AG04450 (cell line): ENCODE results near the gene TEX28. TPM values are rescaled to one million over a fixed set of nuclear protein-coding genes. Genes with fewer than 3 reads are reported as not detected.
"Not testable (repeated sequence)": the region's sequence is repeated elsewhere in the genome, so short reads cannot be mapped to it uniquely, and the experiment has no call there.

Source experiments
- CTCF ChIA-PET: fragments of 300-600, 350-600 bp; formaldehyde crosslinking; extraction: SDS; loops from one replicate; lab custom pipeline; 2022; ENCODE audit warnings: antibody characterized with exemption, inconsistent platforms; lab: Charles Lee
- POLR2A ChIA-PET: fragments of 350-600 bp; formaldehyde crosslinking; extraction: SDS; loops from one replicate; lab custom pipeline; 2021; ENCODE audit warnings: antibody characterized with exemption, inconsistent platforms; lab: Yijun Ruan, JAX
- DNase-seq: peaks from one replicate; pipeline ENCODE4 v3.0.0-alpha.2; 2011; ENCODE audit warnings: low read depth, low spot score
- H3K27ac ChIP-seq: one replicate; pipeline ENCODE4 v1.5.1; 2012; ENCODE audit warnings: low read depth, low read length, control low read depth
- H3K27me3 ChIP-seq: one replicate; pipeline ENCODE4 v1.6.0; 2012; ENCODE audit warnings: low read length; ENCODE audit not compliant: control insufficient read depth, insufficient read depth
- H3K4me3 ChIP-seq: 2 replicates; pipeline ENCODE4 v1.5.1; 2011; ENCODE audit warnings: mild to moderate bottlenecking, low read depth, low read length, control low read depth
- H3K9me3 ChIP-seq: 2 replicates; pipeline ENCODE4 v1.5.1; 2012; ENCODE audit warnings: low read length; ENCODE audit not compliant: control insufficient read depth, insufficient read depth
- CTCF ChIP-seq: IDR thresholded peaks from 2 replicates; pipeline ENCODE4 v1.5.1; 2011; ENCODE audit warnings: low read depth, low read length, control low read depth, inconsistent platforms
- polyA minus RNA-seq: library from RNA; depleted of rRNA, polyadenylated mRNA; stranded (reverse); fragments of >200 nt; gene quantifications from 2 replicates; pipeline ENCODE4 v1.2.3, GENCODE V29; 2011; rRNA and poly(A)+ RNA removed
- polyA plus RNA-seq: library from polyadenylated mRNA; depleted of rRNA; stranded (reverse); fragments of >200 nt; gene quantifications from 2 replicates; pipeline ENCODE4 v1.2.3, GENCODE V29; 2011; rRNA removed

Gene TEX28
- polyA plus RNA-seq, result not detected in 2 replicates
- polyA minus RNA-seq, result not detected in 2 replicates

- ChIA-PET POLR2A (no interaction called here), CTCF (interaction anchor here (1.0 kb wide), 1 partner anchor 13 kb away, joined by 3 read pairs; no protein-coding TSS in a partner anchor)
- no peaks in the 10 kb centered on the region for H3K27me3 ChIP-seq
- no peak within 1 kb of the TSS for H3K4me3 ChIP-seq
- H3K9me3 ChIP-seq, result no peaks in the 10 kb centered on the region; the same call in 1 of the 2 replicates
- no peak for TF ChIP-seq CTCF
- DNase-seq, result no peak
- no peak within 1 kb of the TSS for H3K27ac ChIP-seq
These were observed at the start of gene TEX28 for GRCh38 chrX:154294791-154295574. Gene TEX28, minus strand, starts transcription at chrX:154295124. Its CDS starts 3,007 bp downstream, at chrX:154292117.

- H3K27me3 ChIP-seq, CTCF ChIA-PET, H3K9me3 ChIP-seq, DNase-seq, H3K4me3 ChIP-seq, H3K27ac ChIP-seq, POLR2A ChIA-PET: not testable (repeated sequence)
These were observed 48.7 kb upstream of the TEX28 start for GRCh38 chrX:154343620-154344019.

GRCh38 chrX:154343063-154343462 is 48.1 kb upstream of the TEX28 start:
- POLR2A ChIA-PET, H3K9me3 ChIP-seq, H3K27me3 ChIP-seq, H3K27ac ChIP-seq, H3K4me3 ChIP-seq, CTCF ChIA-PET, DNase-seq: not testable (repeated sequence)

GRCh38 chrX:154341399-154342298 is 46.7 kb upstream of the TEX28 start:
- POLR2A ChIA-PET, H3K27me3 ChIP-seq, CTCF ChIA-PET, DNase-seq, H3K9me3 ChIP-seq, H3K4me3 ChIP-seq, H3K27ac ChIP-seq: not testable (repeated sequence)

- TF ChIP-seq CTCF, result no peak
- POLR2A ChIA-PET, result no interaction called here
- no peak overlapping the region for H3K27ac ChIP-seq
- DNase-seq, result no peak
- H3K9me3 ChIP-seq, result no peaks in the 10 kb centered on the region
- no peak overlapping the region for H3K4me3 ChIP-seq
- no peaks in the 10 kb centered on the region for H3K27me3 ChIP-seq
- CTCF ChIA-PET, result no interaction called here
These were observed 39.6 kb upstream of the TEX28 start for GRCh38 chrX:154334496-154334895.

GRCh38 chrX:154333837-154334271 is 38.9 kb upstream of the TEX28 start:
- ChIA-PET CTCF (no interaction called here), POLR2A (no interaction called here)
- peaks cover 4% of the 10 kb centered on the region for H3K27me3 ChIP-seq
- no peak for TF ChIP-seq CTCF
- no peaks in the 10 kb centered on the region for H3K9me3 ChIP-seq
- H3K4me3 ChIP-seq, result no peak overlapping the region
- DNase-seq, result no peak
- H3K27ac ChIP-seq, result no peak overlapping the region
